AG10803 (cell line): Measurements from ENCODE around the gene CPNE1.

Source experiments
- DNase-seq: peaks from one replicate; pipeline ENCODE4 v3.0.0; 2010; ENCODE audit warnings: low read depth
- H3K4me3 ChIP-seq: 2 replicates; pipeline ENCODE4 v1.5.1; 2011; ENCODE audit warnings: mild to moderate bottlenecking, low read length, control low read depth
- CTCF ChIP-seq: conservative IDR thresholded peaks from 2 replicates; pipeline ENCODE4 v1.5.1; 2011; ENCODE audit warnings: mild to moderate bottlenecking, low read length, control low read depth, inconsistent platforms

CPNE1 gene

GRCh38 chr20:35595901-35596300 lies 68.8 kb downstream of the CPNE1 start:
- no peak overlapping the region for H3K4me3 ChIP-seq
- DNase-seq = no peak
- TF ChIP-seq CTCF = no peak

- H3K4me3 ChIP-seq = no peak overlapping the region
- no peak for TF ChIP-seq CTCF
- no peak for DNase-seq
These were observed 69.2 kb downstream of the CPNE1 start for GRCh38 chr20:35595456-35595855.

GRCh38 chr20:35592339-35592974 lies 72.2 kb downstream of the CPNE1 start:
- no peak for TF ChIP-seq CTCF
- no peak overlapping the region for H3K4me3 ChIP-seq
- no peak for DNase-seq

- no peak for DNase-seq
- no peak overlapping the region for H3K4me3 ChIP-seq
- no peak for TF ChIP-seq CTCF
These were observed 76.3 kb downstream of the CPNE1 start for GRCh38 chr20:35588397-35588796.

GRCh38 chr20:35587436-35587835 lies 77.3 kb downstream of the CPNE1 start:
- H3K4me3 ChIP-seq = no peak overlapping the region
- no peak for DNase-seq
- TF ChIP-seq CTCF = no peak

GRCh38 chr20:35586751-35587425 lies 77.8 kb downstream of the CPNE1 start:
- no peak for TF ChIP-seq CTCF
- no peak for DNase-seq
- no peak overlapping the region for H3K4me3 ChIP-seq
